Esophagus muscularis mucosa (tissue), 4 donors: ENCODE measurements around the gene MAEA. TPM values are rescaled to one million over a fixed set of nuclear protein-coding genes. Genes with fewer than 3 reads are reported as not detected.

Source experiments
- DNase-seq: peaks from one replicate; pipeline ENCODE4 v3.0.0-alpha.2; 2017; ENCODE audit errors: extremely low spot score
- H3K27ac ChIP-seq, 4 donors: fragments of 200-600 bp; sonication (generic); replicated peaks in 1 of 4; 1 replicate in 3 of 4; 2 replicates in 1 of 4; pipeline ENCODE4 v1.5.1; 2016 to 2019; ENCODE audit warnings: mild to moderate bottlenecking in 1 of 4
- H3K27me3 ChIP-seq, 4 donors: fragments of 200-600 bp; sonication (generic); one replicate each; pipeline versions ENCODE4 v1.5.1 to v1.6.0; 2016 to 2019
- H3K36me3 ChIP-seq, 4 donors: fragments of 200-600 bp; sonication (generic); one replicate each; pipeline ENCODE4 v1.5.1; 2016 to 2019
- H3K4me1 ChIP-seq, 4 donors: fragments of 200-600 bp; sonication (generic); one replicate each; pipeline ENCODE4 v1.5.1; 2016 to 2019
- H3K4me3 ChIP-seq, 4 donors: fragments of 200-600 bp; sonication (generic); 1 replicate in 2 of 4; 2 replicates in 2 of 4; pipeline ENCODE4 v1.5.1; 2016 to 2019; ENCODE audit warnings: mild to moderate bottlenecking in 4 of 4, moderate library complexity in 1 of 4
- H3K9me3 ChIP-seq, 4 donors: fragments of 200-600 bp; sonication (generic); 1 replicate in 3 of 4; 2 replicates in 1 of 4; pipeline ENCODE4 v1.5.1; 2016 to 2019
- CTCF ChIP-seq, 3 experiments: fragments of 200-600 bp in 2 of 3; fragments of 450-650 bp in 1 of 3; sonication (generic) in 2 of 3; IDR thresholded peaks; one replicate each; pipeline ENCODE4 v1.5.1; 2017 to 2019; ENCODE audit warnings: antibody characterized with exemption in 3 of 3, mild to moderate bottlenecking in 2 of 3, moderate library complexity in 1 of 3
- EP300 ChIP-seq: sonication (generic); formaldehyde crosslinking; IDR thresholded peaks from one replicate; pipeline ENCODE4 v1.6.1; 2017; ENCODE audit warnings: antibody characterized with exemption
- POLR2A ChIP-seq: fragments of 450-650 bp; IDR thresholded peaks from one replicate; pipeline ENCODE4 v1.6.1; 2017; ENCODE audit warnings: antibody characterized with exemption, moderate library complexity, mild to moderate bottlenecking, low read depth
- POLR2AphosphoS5 ChIP-seq, 2 donors: sonication (generic); formaldehyde crosslinking; IDR thresholded peaks; one replicate each; pipeline ENCODE4 v1.6.1; 2017; ENCODE audit warnings: antibody characterized with exemption in 2 of 2
- WGBS: methylation state at CpG from one replicate; pipeline ENCODE4 v1.1.5; 2018; 5-methylcytosine and 5-hydroxymethylcytosine counted together
- intact Hi-C: fragments of 100-400 bp; cut with DNase I; formaldehyde crosslinking; loops from one replicate; pipeline ENCODE4 v1.15.1; 2023
- total RNA-seq, 4 donors: library from RNA; depleted of rRNA; stranded (reverse); fragments of >200 nt; gene quantifications; one replicate each; pipeline versions ENCODE4 v1.1.0 to v1.2.1, GENCODE V29; 2016

MAEA gene
- total RNA-seq, 4 donors from 2014 or later, result 54.5 to 63.1 (median 59.8) TPM

GRCh38 chr4:1347410-1347864 is 57.7 kb downstream of the MAEA start:
- Histone ChIP-seq H3K4me3 (peak overlapping the region; percentile 96 to 99 (median 98)), H3K27ac (peak overlapping the region; percentile 96 to 100 (median 98)), H3K4me1 (peaks cover 21 to 53% (median 50%) of the 10 kb centered on the region in 4 donors), H3K36me3 (peaks cover 14 to 21% (median 15%) of the 10 kb centered on the region in 4 donors), H3K27me3 (no peaks in the 10 kb centered on the region), H3K9me3 (no peaks in the 10 kb centered on the region)
- peak; percentile 93 for DNase-seq
- TF ChIP-seq POLR2A, result no peak
- TF ChIP-seq POLR2AphosphoS5 (IDR thresholded peaks at IDR 0.05), result peak; percentile 58 to 68
- TF ChIP-seq CTCF (IDR thresholded peaks at IDR 0.05), result peak in 1 of 3 experiments; percentile 11
- TF ChIP-seq EP300, result no peak
- no CpG with 5 or more reads among the region's 43 CpGs for WGBS
- intact Hi-C loops, result loop anchor here (2.0 to 10.0 kb wide), 3 partner anchors 40 to 183 kb away; partner anchors contain the start of gene CTBP1

DNA sequence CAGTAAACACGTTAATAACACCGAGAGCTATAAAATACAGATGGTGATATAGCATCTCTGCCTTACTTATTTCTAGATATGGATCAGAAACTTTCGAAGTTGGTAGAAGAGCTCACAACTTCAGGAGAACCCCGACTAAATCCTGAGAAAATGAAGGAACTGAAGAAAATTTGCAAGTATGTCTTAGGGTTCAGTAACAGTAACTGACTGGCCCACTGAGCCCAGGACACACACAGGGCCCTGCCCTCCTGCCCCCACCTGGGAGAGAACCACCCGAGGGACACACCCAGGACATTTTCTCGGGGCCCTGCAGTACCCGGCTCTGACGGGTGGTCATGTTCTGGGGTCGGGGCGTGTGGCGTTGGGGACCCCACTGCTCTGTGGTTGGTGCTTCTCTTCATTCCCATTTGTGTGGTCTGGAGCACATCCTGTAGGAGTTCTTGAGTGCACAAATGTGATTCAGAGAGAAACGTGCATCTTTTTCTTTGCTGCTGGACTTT is 58.4 kb downstream of the MAEA start:
- DNase-seq, result no peak

GRCh38 chr4:1348746-1349145 is 59.1 kb downstream of the MAEA start:
- Histone ChIP-seq H3K9me3 (no peaks in the 10 kb centered on the region), H3K36me3 (peaks cover 15 to 35% (median 28%) of the 10 kb centered on the region in 4 donors), H3K4me1 (peaks cover 21 to 53% (median 50%) of the 10 kb centered on the region in 4 donors), H3K27me3 (no peaks in the 10 kb centered on the region), H3K27ac (peak overlapping the region; percentile 96 to 100 (median 98)), H3K4me3 (peak overlapping the region in 1 of 4 donors; percentile 99)
- DNase-seq, result no peak
- TF ChIP-seq EP300 (no peak), CTCF (IDR thresholded peaks at IDR 0.05) (no peak), POLR2A (no peak), POLR2AphosphoS5 (IDR thresholded peaks at IDR 0.05) (no peak)
- intact Hi-C loops, result loop anchor here (5.0 to 10.0 kb wide), 2 partner anchors 41 to 184 kb away; no protein-coding TSS in a partner anchor
- 92% methylated on average over 25 of the region's 25 CpGs for WGBS

More for the DNA sequence above, 58.4 kb downstream of the MAEA start:
- H3K9me3 ChIP-seq, result no peaks in the 10 kb centered on the region
- 62% methylated on average over 11 of the region's 12 CpGs for WGBS
- H3K4me3 ChIP-seq, result peak overlapping the region; percentile 96 to 99 (median 98)
- peaks cover 15 to 28% (median 21%) of the 10 kb centered on the region in 4 donors for H3K36me3 ChIP-seq
- H3K27me3 ChIP-seq, result no peaks in the 10 kb centered on the region
- TF ChIP-seq POLR2A (no peak), POLR2AphosphoS5 (IDR thresholded peaks at IDR 0.05) (no peak), CTCF (IDR thresholded peaks at IDR 0.05) (no peak), EP300 (no peak)
- H3K4me1 ChIP-seq, result peaks cover 21 to 53% (median 50%) of the 10 kb centered on the region in 4 donors
- intact Hi-C loops, result loop anchor here (5.0 to 10.0 kb wide), 2 partner anchors 41 to 183 kb away; no protein-coding TSS in a partner anchor
- H3K27ac ChIP-seq, result peak overlapping the region; percentile 96 to 100 (median 98)

DNA sequence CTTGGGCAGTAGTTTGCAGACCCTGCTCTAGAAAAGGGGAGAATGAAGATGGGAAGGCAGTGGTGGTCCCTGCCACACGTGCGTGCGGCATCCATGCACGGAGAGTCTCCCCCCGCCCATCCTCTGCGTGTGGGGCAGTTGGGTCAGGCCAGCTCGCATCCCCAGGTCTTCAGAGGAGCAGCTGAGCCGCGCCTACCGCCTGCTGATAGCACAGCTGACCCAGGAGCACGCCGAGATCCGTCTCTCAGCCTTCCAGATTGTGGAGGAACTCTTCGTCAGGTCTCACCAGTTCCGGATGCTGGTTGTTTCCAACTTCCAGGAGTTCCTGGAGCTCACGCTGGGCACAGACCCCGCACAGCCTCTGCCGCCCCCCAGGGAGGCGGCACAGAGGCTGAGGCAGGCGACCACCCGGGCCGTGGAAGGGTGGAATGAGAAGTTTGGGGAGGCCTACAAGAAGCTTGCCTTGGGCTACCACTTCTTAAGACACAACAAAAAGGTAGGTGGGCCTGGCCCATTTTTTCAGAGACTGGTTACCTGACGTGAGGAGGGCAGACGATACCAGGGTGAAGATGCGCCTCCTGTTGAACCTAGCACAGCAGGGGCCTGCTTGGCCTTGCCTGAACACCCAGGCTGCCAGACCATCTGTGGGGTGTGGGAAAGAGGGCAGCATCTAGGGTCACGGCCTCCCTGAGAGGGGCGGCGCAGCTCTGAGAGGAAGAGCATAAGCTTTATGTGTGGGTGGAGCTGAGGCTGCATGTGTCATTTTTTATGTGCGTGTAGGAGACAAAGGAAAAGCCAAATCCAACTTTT is 59.9 kb downstream of the MAEA start:
- Histone ChIP-seq H3K27me3 (no peaks in the 10 kb centered on the region), H3K4me3 (no peak overlapping the region), H3K36me3 (peaks cover 16 to 43% (median 35%) of the 10 kb centered on the region in 4 donors), H3K9me3 (no peaks in the 10 kb centered on the region), H3K4me1 (peaks cover 21 to 52% (median 50%) of the 10 kb centered on the region in 4 donors), H3K27ac (peak overlapping the region in 2 of 4 donors; percentile 99 to 100)
- DNase-seq, result no peak
- no peak for TF ChIP-seq POLR2AphosphoS5 (IDR thresholded peaks at IDR 0.05)
- TF ChIP-seq CTCF (IDR thresholded peaks at IDR 0.05), result no peak
- 88% methylated on average over 20 of the region's 29 CpGs for WGBS
- intact Hi-C loops, result loop anchor here (5.0 to 10.0 kb wide), 4 partner anchors 42 to 375 kb away; partner anchors contain the start of genes TACC3 and TMEM129
